Esophagus (tissue), 2 donors: Measurements from ENCODE around the gene KIRREL3. TPM values are rescaled to one million over a fixed set of nuclear protein-coding genes. Genes with fewer than 3 reads are reported as not detected.

Experiments used
- H3K27ac ChIP-seq, 2 donors: one replicate each; pipeline ENCODE4 v1.5.1; 2013; ENCODE audit warnings: low read depth in 2 of 2, mild to moderate bottlenecking in 2 of 2, inconsistent platforms in 1 of 2, low read length in 1 of 2, moderate library complexity in 1 of 2
- H3K27me3 ChIP-seq, 2 donors: one replicate each; pipeline ENCODE4 v1.6.1; 2013; ENCODE audit warnings: low read length in 2 of 2, control low read depth in 1 of 2, mild to moderate bottlenecking in 1 of 2; ENCODE audit not compliant: insufficient read depth in 2 of 2, control insufficient read depth in 1 of 2
- H3K36me3 ChIP-seq, 2 donors: one replicate each; pipeline ENCODE4 v1.6.1; 2013; ENCODE audit warnings: low read length in 1 of 2; ENCODE audit not compliant: control insufficient read depth in 2 of 2, insufficient read depth in 2 of 2
- H3K4me1 ChIP-seq, 2 donors: one replicate each; pipeline ENCODE4 v1.6.1; 2013; ENCODE audit warnings: low read length in 1 of 2; ENCODE audit not compliant: control insufficient read depth in 2 of 2, insufficient read depth in 2 of 2
- H3K4me3 ChIP-seq, 2 donors: one replicate each; pipeline ENCODE4 v1.5.1; 2013; ENCODE audit warnings: low read length in 2 of 2, mild to moderate bottlenecking in 2 of 2, low read depth in 1 of 2, moderate library complexity in 1 of 2
- H3K9me3 ChIP-seq, 2 donors: one replicate each; pipeline ENCODE4 v1.6.1; 2013; ENCODE audit warnings: mild to moderate bottlenecking in 2 of 2, low read depth in 1 of 2, low read length in 1 of 2, moderate library complexity in 1 of 2; ENCODE audit not compliant: control insufficient read depth in 2 of 2, insufficient read depth in 1 of 2
- WGBS, 2 donors: extraction: QIAGEN DNeasy Blood & Tissue Kit; methylation state at CpG; one replicate each; pipeline ENCODE4 v1.1.7; 2013; 5-methylcytosine and 5-hydroxymethylcytosine counted together
- polyA plus RNA-seq, 2 donors: library from polyadenylated mRNA; stranded (reverse); fragments of 200-250 nt; gene quantifications; one replicate each; pipeline ENCODE4 v1.2.3, GENCODE V29; 2013
- donor health status: healthy with polysubstance abuse.
- donor health status: Bipolar disorder and iron deficiency.

The KIRREL3 gene
- polyA plus RNA-seq, 2 donors = 0.05 to 0.12 TPM

DNA sequence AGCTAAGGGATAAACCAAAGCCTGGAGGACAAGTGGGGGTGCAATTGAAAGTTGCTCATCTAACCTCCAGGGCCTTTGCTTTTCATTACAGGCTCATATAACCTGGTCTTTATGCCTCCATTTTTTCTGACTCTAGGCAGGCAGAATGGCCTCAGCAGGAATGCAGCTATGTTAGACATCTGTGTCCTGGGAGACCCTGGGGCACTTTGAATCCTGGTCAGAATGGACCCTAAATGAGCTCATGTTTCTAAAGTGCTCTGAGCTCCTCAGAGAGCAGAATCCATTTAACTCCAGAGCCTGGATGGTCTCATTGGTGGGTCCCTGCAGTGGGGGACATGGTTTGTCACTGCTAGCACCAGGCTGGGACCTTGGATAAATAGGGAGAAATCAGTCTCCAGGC lies 177.3 kb downstream of the KIRREL3 start:
- Histone ChIP-seq H3K36me3 (no peaks in the 10 kb centered on the region), H3K27ac (no peak overlapping the region), H3K9me3 (peaks cover 0 to 2% of the 10 kb centered on the region in 2 donors), H3K4me1 (peaks cover 0 to 2% of the 10 kb centered on the region in 2 donors), H3K27me3 (no peaks in the 10 kb centered on the region), H3K4me3 (no peak overlapping the region)

DNA sequence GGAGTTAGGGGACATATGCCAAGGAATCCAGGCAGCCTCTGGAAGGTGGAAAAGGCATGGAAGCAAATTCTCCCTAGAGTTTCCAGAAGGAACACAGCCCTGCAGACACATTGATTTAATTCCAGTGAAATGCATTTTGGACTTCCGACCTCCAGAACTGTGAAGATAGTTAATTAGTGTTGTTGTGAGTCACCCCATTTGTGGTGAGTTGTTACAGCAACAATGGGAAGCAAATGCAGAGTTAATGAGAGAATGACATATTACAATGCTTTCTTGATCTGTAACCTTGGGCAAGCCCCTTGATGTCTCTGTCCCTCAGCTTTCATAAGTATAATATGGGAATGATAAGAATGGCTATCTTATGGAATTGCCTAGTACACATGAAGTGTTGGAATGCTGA lies 178.7 kb downstream of the KIRREL3 start:
- Histone ChIP-seq H3K27ac (no peak overlapping the region), H3K36me3 (no peaks in the 10 kb centered on the region), H3K4me3 (no peak overlapping the region), H3K4me1 (peaks cover 0 to 2% of the 10 kb centered on the region in 2 donors), H3K9me3 (peaks cover 0 to 2% of the 10 kb centered on the region in 2 donors), H3K27me3 (no peaks in the 10 kb centered on the region)
- WGBS, 2 donors = 69 to 84% methylated on average over 1 of the region's 1 CpG

DNA sequence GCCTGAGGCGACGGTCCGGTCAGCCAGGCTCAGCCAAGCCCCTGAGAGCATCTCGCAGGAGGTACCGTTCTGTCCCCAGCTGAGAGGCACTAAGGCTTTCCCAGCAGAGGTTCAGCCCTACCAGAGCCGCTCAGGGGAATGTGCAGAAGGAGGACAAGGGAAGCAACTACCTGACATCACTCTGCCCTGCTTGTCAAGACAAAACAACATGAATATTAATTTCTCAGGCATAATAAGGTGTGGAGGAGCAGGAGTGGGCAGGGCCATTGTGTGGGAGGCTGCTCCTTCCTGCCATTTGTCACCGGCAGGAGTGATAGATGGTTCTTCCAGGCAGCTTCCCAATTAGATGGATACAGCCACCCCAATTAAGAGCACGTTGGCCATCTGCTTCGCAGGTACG lies 181.4 kb downstream of the KIRREL3 start:
- no peaks in the 10 kb centered on the region for H3K27me3 ChIP-seq
- H3K9me3 ChIP-seq = peaks cover 0 to 2% of the 10 kb centered on the region in 2 donors
- peaks cover 0 to 2% of the 10 kb centered on the region in 2 donors for H3K4me1 ChIP-seq
- no peaks in the 10 kb centered on the region for H3K36me3 ChIP-seq
- H3K27ac ChIP-seq = no peak overlapping the region
- no peak overlapping the region for H3K4me3 ChIP-seq
- 86 to 88% methylated on average over 10 of the region's 10 CpGs for WGBS, 2 donors

DNA sequence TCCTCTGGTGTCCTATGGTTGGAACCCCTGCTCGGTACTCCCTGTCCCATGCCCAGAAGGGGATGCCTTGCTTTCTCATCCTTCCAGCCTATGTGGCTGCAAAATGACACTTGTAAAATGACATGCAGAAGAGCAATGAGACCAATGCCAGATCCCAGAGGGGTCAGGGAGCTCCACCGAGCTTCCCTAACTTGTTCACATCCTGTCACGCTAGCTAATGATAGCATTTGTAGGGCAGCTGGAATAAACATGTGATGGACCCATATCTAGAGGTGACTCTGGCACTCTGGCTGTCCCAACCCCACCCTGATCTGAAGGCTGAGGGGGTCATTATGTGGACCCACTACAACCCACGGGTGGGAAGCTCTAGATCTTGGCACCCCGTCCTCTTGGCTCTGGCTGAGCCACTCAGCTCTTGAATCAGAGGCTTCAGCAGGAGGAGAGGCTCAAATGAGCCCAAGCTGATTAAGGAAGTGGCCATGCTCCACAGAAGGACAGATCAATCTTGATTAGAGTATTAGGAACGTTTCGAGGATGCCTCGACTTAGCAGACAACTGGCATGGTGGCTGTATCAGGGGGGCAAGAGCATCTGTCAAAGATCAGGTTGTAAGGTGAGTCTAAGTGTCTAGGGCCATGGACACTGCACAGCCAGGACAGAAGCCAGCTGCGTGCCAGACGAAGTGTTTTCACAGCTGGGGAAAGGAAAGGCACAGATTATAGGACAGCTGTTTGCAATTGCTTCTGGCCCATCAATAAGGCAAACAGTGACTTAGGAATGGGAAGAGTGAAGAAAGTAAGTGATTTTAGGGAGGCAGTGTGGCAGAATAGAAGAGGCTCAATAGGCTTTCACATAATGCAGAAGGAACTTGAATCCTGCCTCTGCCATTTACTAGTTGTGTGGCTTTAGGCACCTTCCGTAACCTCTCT lies 182.8 kb downstream of the KIRREL3 start:
- no peak overlapping the region for H3K27ac ChIP-seq

DNA sequence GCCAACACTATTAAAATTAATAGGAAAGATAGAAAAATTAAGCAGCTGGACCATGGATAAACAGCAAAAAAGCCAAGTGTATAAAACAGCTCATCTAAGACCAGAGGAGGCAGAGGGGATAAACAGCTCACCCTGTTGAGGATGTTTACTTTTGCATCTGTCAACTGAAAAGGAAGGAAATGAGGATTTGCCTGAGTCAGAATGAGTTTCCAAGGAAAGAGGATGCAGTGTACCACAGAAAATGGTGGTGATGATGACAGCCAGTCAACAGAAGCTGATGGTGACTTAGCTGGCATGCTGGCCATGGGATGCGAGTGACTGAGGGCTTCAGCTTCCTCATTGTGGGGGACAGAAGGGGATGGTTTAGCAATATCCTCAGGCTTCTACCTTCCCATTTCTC lies 183.5 kb downstream of the KIRREL3 start:
- no peaks in the 10 kb centered on the region for H3K27me3 ChIP-seq
- no peaks in the 10 kb centered on the region for H3K9me3 ChIP-seq
- 63% methylated on average over 1 of the region's 1 CpG for WGBS, 2 donors
- H3K27ac ChIP-seq = no peak overlapping the region
- H3K4me1 ChIP-seq = peaks cover 0 to 2% of the 10 kb centered on the region in 2 donors
- H3K4me3 ChIP-seq = no peak overlapping the region
- H3K36me3 ChIP-seq = no peaks in the 10 kb centered on the region

More for the DNA sequence above, 182.8 kb downstream of the KIRREL3 start:
- peaks cover 0 to 2% of the 10 kb centered on the region in 2 donors for H3K4me1 ChIP-seq
- no peaks in the 10 kb centered on the region for H3K27me3 ChIP-seq
- peaks cover 0 to 2% of the 10 kb centered on the region in 2 donors for H3K9me3 ChIP-seq
- H3K4me3 ChIP-seq = no peak overlapping the region
- H3K36me3 ChIP-seq = no peaks in the 10 kb centered on the region
- WGBS, 2 donors = 59 to 63% methylated on average over 11 of the region's 11 CpGs

DNA sequence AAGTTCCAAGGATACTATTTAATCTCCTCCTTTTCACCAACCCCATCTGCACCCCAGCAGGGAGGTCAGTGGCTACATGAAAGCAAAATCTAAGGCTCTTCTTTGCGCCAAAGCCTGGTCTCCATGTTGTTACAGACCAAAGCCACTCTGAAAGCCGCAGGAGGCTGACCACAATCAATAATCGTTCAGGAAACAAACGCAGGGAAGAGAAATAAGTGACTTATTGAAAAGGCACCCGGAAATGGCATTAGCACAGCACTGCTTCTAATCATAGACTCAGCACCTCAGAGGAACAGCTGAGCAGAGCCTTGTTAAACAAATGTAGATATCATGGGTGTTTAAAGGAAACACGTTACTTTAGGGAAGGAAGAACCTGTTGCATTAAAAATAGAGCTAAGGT lies 183.9 kb downstream of the KIRREL3 start:
- Histone ChIP-seq H3K36me3 (no peaks in the 10 kb centered on the region), H3K27ac (no peak overlapping the region), H3K9me3 (no peaks in the 10 kb centered on the region), H3K4me3 (no peak overlapping the region), H3K27me3 (no peaks in the 10 kb centered on the region), H3K4me1 (peaks cover 0 to 2% of the 10 kb centered on the region in 2 donors)
- 25 to 32% methylated on average over 6 of the region's 6 CpGs for WGBS, 2 donors

DNA sequence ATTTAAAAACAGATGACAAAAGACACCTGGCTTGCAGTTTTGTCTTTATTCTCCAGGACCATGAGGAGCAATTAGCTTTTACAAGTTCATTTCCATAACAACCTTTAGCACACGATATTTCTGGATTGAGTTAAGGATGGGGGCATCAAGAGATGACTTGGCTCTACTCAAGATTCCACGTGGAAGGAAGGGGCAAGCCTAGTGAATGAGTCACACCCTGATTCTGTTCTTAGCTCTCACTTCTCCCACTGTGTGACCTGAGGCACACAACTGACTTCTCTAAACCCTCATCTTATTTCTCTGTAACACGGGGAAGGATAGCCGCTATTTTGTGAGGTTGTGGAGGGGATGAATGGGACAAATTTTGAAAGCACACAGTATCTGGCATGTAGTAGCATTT lies 185.5 kb downstream of the KIRREL3 start:
- WGBS, 2 donors = 73 to 75% methylated on average over 4 of the region's 4 CpGs

DNA sequence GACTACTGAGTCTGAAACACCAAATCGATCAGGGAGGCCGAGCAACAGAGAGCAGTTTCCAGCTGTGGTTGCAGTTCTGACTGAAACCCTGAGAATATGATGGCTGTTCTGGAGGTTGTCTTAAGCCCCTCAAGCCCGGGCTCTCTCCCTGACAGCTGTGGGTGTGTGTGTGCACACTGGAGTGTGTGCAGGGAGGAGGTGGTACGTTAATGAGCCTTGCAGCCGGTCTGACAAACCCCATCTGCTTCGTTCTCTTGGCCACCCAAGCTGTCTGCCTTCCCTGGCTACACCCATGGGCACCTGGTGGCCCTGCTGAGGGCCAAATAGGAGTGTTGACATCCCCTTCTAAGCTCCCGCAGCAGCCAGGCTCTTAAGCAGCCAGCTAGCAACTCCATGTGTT lies 189.8 kb downstream of the KIRREL3 start:
- no peaks in the 10 kb centered on the region for H3K9me3 ChIP-seq
- no peaks in the 10 kb centered on the region for H3K4me1 ChIP-seq
- H3K27ac ChIP-seq = no peak overlapping the region
- 58 to 60% methylated on average over 7 of the region's 7 CpGs for WGBS, 2 donors
- H3K4me3 ChIP-seq = no peak overlapping the region
- H3K36me3 ChIP-seq = no peaks in the 10 kb centered on the region
- no peaks in the 10 kb centered on the region for H3K27me3 ChIP-seq

More for the DNA sequence above, 185.5 kb downstream of the KIRREL3 start:
- Histone ChIP-seq H3K27ac (no peak overlapping the region), H3K36me3 (no peaks in the 10 kb centered on the region), H3K27me3 (no peaks in the 10 kb centered on the region), H3K4me1 (peaks cover 0 to 2% of the 10 kb centered on the region in 2 donors), H3K9me3 (no peaks in the 10 kb centered on the region), H3K4me3 (no peak overlapping the region)

DNA sequence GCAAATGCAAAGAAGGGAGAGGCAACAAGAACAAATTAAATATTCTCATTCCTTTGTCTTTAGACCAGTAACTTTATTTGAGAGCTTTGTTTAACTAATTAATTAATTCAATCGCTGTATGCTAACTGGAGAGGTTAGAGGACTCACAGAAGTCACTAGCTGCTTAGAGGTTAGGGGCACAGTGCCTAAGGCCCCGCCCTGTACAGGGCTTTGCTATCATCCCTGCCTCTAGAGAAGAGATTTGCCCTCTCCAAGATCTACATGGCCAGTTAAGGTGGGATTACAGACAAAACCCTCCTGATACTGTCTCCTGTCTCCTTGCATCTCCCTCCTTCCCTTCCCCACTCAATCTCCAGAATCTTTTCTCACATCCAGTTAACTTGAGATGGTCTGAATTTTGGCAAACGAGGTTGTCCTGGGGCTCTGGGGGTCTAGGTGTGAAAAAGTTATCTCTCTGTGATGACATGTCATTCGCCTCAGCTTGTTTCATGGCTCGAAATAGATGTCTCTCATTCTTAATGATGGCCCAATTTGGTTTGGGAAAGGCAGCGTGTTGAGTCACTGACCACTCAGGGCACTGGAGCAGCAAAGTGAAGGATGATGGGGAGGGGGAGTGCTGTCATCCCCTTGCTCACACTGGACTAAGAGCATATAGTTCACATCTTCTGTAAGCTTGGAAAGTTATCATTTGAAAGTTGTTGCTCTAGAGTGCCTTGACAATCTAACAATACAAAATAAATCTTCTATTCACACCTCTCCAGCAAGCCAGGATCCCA lies 190.9 kb downstream of the KIRREL3 start:
- Histone ChIP-seq H3K27ac (no peak overlapping the region), H3K27me3 (no peaks in the 10 kb centered on the region), H3K36me3 (no peaks in the 10 kb centered on the region), H3K9me3 (no peaks in the 10 kb centered on the region), H3K4me3 (no peak overlapping the region), H3K4me1 (no peaks in the 10 kb centered on the region)
- 70% methylated on average over 6 of the region's 6 CpGs for WGBS, 2 donors
